ENCODE measurements around the gene TGM4.

TGM4 gene

GRCh38 chr3:44860117-44860516 lies 14.3 kb upstream of the TGM4 start:
- H3K27me3 ChIP-seq (ENCODE audit: insufficient read depth, low read length): no peaks in the 10 kb centered on the region
- H3K4me2 ChIP-seq (ENCODE audit: low read length): no peak overlapping the region
- peaks cover 3 to 6% of the 10 kb centered on the region in 2 experiments for H3K4me1 ChIP-seq (ENCODE audit: control insufficient read depth in 1 of 2, insufficient read depth in 2 of 2, low read length in 2 of 2)
- peaks cover 3% of the 10 kb centered on the region for H3K9me3 ChIP-seq (ENCODE audit: insufficient read depth, low read depth, low read length)
- no peak overlapping the region for H2BK5ac ChIP-seq (ENCODE audit: low read depth, low read length, poor library complexity)
- no peak overlapping the region for H3K4ac ChIP-seq (ENCODE audit: low read depth, low read length)
- H2BK12ac ChIP-seq (ENCODE audit: low read length): no peak overlapping the region
- H3K9ac ChIP-seq (ENCODE audit: low read length): no peak overlapping the region
- H3K36me3 ChIP-seq (ENCODE audit: control insufficient read depth in 1 of 2, insufficient read depth in 2 of 2, low read length in 2 of 2): no peaks in the 10 kb centered on the region
- no peak for DNase-seq
- H2AK5ac ChIP-seq (ENCODE audit: low read length): no peak overlapping the region
- H3K18ac ChIP-seq (ENCODE audit: low read length): no peak overlapping the region
- no peak overlapping the region for H2BK120ac ChIP-seq (ENCODE audit: insufficient read depth, low read length, poor library complexity)
- no peak overlapping the region for H2AFZ ChIP-seq (ENCODE audit: insufficient read depth, low read length, poor library complexity)
- no peaks in the 10 kb centered on the region for H3K79me2 ChIP-seq (ENCODE audit: control insufficient read depth, insufficient read depth, low read length, poor library complexity)
- peaks cover 8% of the 10 kb centered on the region for H3K79me1 ChIP-seq (ENCODE audit: low read length)
- no peak overlapping the region for H3K4me3 ChIP-seq (ENCODE audit: low read depth, low read length)
- no peak overlapping the region for H4K8ac ChIP-seq (ENCODE audit: low read depth, low read length)
- no peak overlapping the region for H3K27ac ChIP-seq (ENCODE audit: low read depth, low read length)
- no CpG with 5 or more reads among the region's 4 CpGs for WGBS (ENCODE audit: extremely low coverage, insufficient coverage, insufficient read length)
- H3K14ac ChIP-seq (ENCODE audit: low read length): no peak overlapping the region
- H4K91ac ChIP-seq (ENCODE audit: low read depth, low read length): no peak overlapping the region
- no peak overlapping the region for H4K12ac ChIP-seq (ENCODE audit: low read depth, low read length)
- no peak overlapping the region for H3K23ac ChIP-seq (ENCODE audit: low read length)

- peak within 1 kb of the TSS; percentile 34 for H4K12ac ChIP-seq (ENCODE audit: low read depth, low read length)
- H3K23ac ChIP-seq (ENCODE audit: low read length): no peak within 1 kb of the TSS
- peak within 1 kb of the TSS; percentile 34 for H2BK120ac ChIP-seq (ENCODE audit: insufficient read depth, low read length, poor library complexity)
- peak within 1 kb of the TSS; percentile 59 for H4K91ac ChIP-seq (ENCODE audit: low read depth, low read length)
- peak within 1 kb of the TSS; percentile 68 for H3K14ac ChIP-seq (ENCODE audit: low read length)
- H2AFZ ChIP-seq (ENCODE audit: insufficient read depth, low read length, poor library complexity): peak within 1 kb of the TSS; percentile 80
- peak; percentile 94 to 96 for DNase-seq
- no peaks in the 10 kb centered on the region for H3K27me3 ChIP-seq (ENCODE audit: insufficient read depth, low read length)
- no peaks in the 10 kb centered on the region for H3K36me3 ChIP-seq (ENCODE audit: control insufficient read depth in 1 of 2, insufficient read depth in 2 of 2, low read length in 2 of 2)
- H3K4me1 ChIP-seq (ENCODE audit: control insufficient read depth in 1 of 2, insufficient read depth in 2 of 2, low read length in 2 of 2): peaks cover 3 to 6% of the 10 kb centered on the region in 2 experiments
- H3K79me2 ChIP-seq (ENCODE audit: control insufficient read depth, insufficient read depth, low read length, poor library complexity): no peaks in the 10 kb centered on the region
- no CpG with 5 or more reads among the region's 91 CpGs for WGBS (ENCODE audit: extremely low coverage, insufficient coverage, insufficient read length)
- H2AK5ac ChIP-seq (ENCODE audit: low read length): peak within 1 kb of the TSS; percentile 45
- H3K4me3 ChIP-seq (ENCODE audit: low read depth, low read length): peak within 1 kb of the TSS; percentile 83
- H2BK12ac ChIP-seq (ENCODE audit: low read length): no peak within 1 kb of the TSS
- peak within 1 kb of the TSS; percentile 5 for H3K4ac ChIP-seq (ENCODE audit: low read depth, low read length)
- H2BK5ac ChIP-seq (ENCODE audit: low read depth, low read length, poor library complexity): peak within 1 kb of the TSS; percentile 42
- peak within 1 kb of the TSS; percentile 75 for H3K4me2 ChIP-seq (ENCODE audit: low read length)
- peaks cover 8% of the 10 kb centered on the region for H3K79me1 ChIP-seq (ENCODE audit: low read length)
- H3K9me3 ChIP-seq (ENCODE audit: insufficient read depth, low read depth, low read length): peaks cover 4% of the 10 kb centered on the region
- peak within 1 kb of the TSS; percentile 31 for H3K18ac ChIP-seq (ENCODE audit: low read length)
- H3K9ac ChIP-seq (ENCODE audit: low read length): peak within 1 kb of the TSS; percentile 80
- peak within 1 kb of the TSS; percentile 60 for H3K27ac ChIP-seq (ENCODE audit: low read depth, low read length)
- peak within 1 kb of the TSS; percentile 85 for H4K8ac ChIP-seq (ENCODE audit: low read depth, low read length)
Observed at GRCh38 chr3:44861412-44862225, 12.8 kb upstream of the TGM4 start, which contains the start of gene TMEM42. Gene TMEM42 (plus strand): TSS chr3:44861912. CDS start chr3:44861925, 13 bp downstream.

- no CpG with 5 or more reads among the region's 25 CpGs for WGBS (ENCODE audit: extremely low coverage, insufficient coverage, insufficient read length)
- no peak overlapping the region for H2BK12ac ChIP-seq (ENCODE audit: low read length)
- H4K12ac ChIP-seq (ENCODE audit: low read depth, low read length): peak overlapping the region; percentile 34
- H3K9ac ChIP-seq (ENCODE audit: low read length): peak overlapping the region; percentile 71
- DNase-seq: no peak
- peak overlapping the region; percentile 72 for H4K8ac ChIP-seq (ENCODE audit: low read depth, low read length)
- H3K4me1 ChIP-seq (ENCODE audit: control insufficient read depth in 1 of 2, insufficient read depth in 2 of 2, low read length in 2 of 2): peaks cover 3 to 6% of the 10 kb centered on the region in 2 experiments
- no peak overlapping the region for H3K18ac ChIP-seq (ENCODE audit: low read length)
- no peak overlapping the region for H3K23ac ChIP-seq (ENCODE audit: low read length)
- peaks cover 4% of the 10 kb centered on the region for H3K9me3 ChIP-seq (ENCODE audit: insufficient read depth, low read depth, low read length)
- H3K4me3 ChIP-seq (ENCODE audit: low read depth, low read length): peak overlapping the region; percentile 66
- peak overlapping the region; percentile 46 for H2AFZ ChIP-seq (ENCODE audit: insufficient read depth, low read length, poor library complexity)
- peak overlapping the region; percentile 1 for H4K91ac ChIP-seq (ENCODE audit: low read depth, low read length)
- no peak overlapping the region for H3K27ac ChIP-seq (ENCODE audit: low read depth, low read length)
- no peaks in the 10 kb centered on the region for H3K27me3 ChIP-seq (ENCODE audit: insufficient read depth, low read length)
- H3K79me1 ChIP-seq (ENCODE audit: low read length): peaks cover 8% of the 10 kb centered on the region
- H3K4ac ChIP-seq (ENCODE audit: low read depth, low read length): no peak overlapping the region
- no peak overlapping the region for H2BK120ac ChIP-seq (ENCODE audit: insufficient read depth, low read length, poor library complexity)
- H3K14ac ChIP-seq (ENCODE audit: low read length): peak overlapping the region; percentile 67
- no peaks in the 10 kb centered on the region for H3K79me2 ChIP-seq (ENCODE audit: control insufficient read depth, insufficient read depth, low read length, poor library complexity)
- no peak overlapping the region for H2BK5ac ChIP-seq (ENCODE audit: low read depth, low read length, poor library complexity)
- no peaks in the 10 kb centered on the region for H3K36me3 ChIP-seq (ENCODE audit: control insufficient read depth in 1 of 2, insufficient read depth in 2 of 2, low read length in 2 of 2)
- peak overlapping the region; percentile 45 for H2AK5ac ChIP-seq (ENCODE audit: low read length)
- peak overlapping the region; percentile 75 for H3K4me2 ChIP-seq (ENCODE audit: low read length)
Observed at GRCh38 chr3:44862226-44862637, 12.2 kb upstream of the TGM4 start.

- Histone ChIP-seq H3K79me1 (ENCODE audit: low read length) (peaks cover 8% of the 10 kb centered on the region), H4K8ac (ENCODE audit: low read depth, low read length) (no peak overlapping the region), H3K9me3 (ENCODE audit: insufficient read depth, low read depth, low read length) (peaks cover 4% of the 10 kb centered on the region), H3K79me2 (ENCODE audit: control insufficient read depth, insufficient read depth, low read length, poor library complexity) (no peaks in the 10 kb centered on the region), H3K14ac (ENCODE audit: low read length) (no peak overlapping the region), H3K4me2 (ENCODE audit: low read length) (no peak overlapping the region), H2BK12ac (ENCODE audit: low read length) (no peak overlapping the region), H3K27ac (ENCODE audit: low read depth, low read length) (no peak overlapping the region), H3K4me3 (ENCODE audit: low read depth, low read length) (no peak overlapping the region), H3K23ac (ENCODE audit: low read length) (no peak overlapping the region), H4K91ac (ENCODE audit: low read depth, low read length) (no peak overlapping the region), H2BK5ac (ENCODE audit: low read depth, low read length, poor library complexity) (no peak overlapping the region), H4K12ac (ENCODE audit: low read depth, low read length) (no peak overlapping the region), H3K27me3 (ENCODE audit: insufficient read depth, low read length) (no peaks in the 10 kb centered on the region), H3K4ac (ENCODE audit: low read depth, low read length) (no peak overlapping the region), H3K4me1 (ENCODE audit: control insufficient read depth in 1 of 2, insufficient read depth in 2 of 2, low read length in 2 of 2) (peaks cover 3 to 9% of the 10 kb centered on the region in 2 experiments), H3K18ac (ENCODE audit: low read length) (no peak overlapping the region), H2BK120ac (ENCODE audit: insufficient read depth, low read length, poor library complexity) (no peak overlapping the region), H2AK5ac (ENCODE audit: low read length) (no peak overlapping the region), H3K9ac (ENCODE audit: low read length) (no peak overlapping the region), H2AFZ (ENCODE audit: insufficient read depth, low read length, poor library complexity) (no peak overlapping the region), H3K36me3 (ENCODE audit: control insufficient read depth in 1 of 2, insufficient read depth in 2 of 2, low read length in 2 of 2) (no peaks in the 10 kb centered on the region)
- DNase-seq: no peak
- no CpG with 5 or more reads among the region's 7 CpGs for WGBS (ENCODE audit: extremely low coverage, insufficient coverage, insufficient read length)
Observed at GRCh38 chr3:44865272-44866035, 9.0 kb upstream of the TGM4 start.
